Right renal pelvis (tissue), 4 donors: Measurements from ENCODE around the gene ADAMTSL1. TPM values are rescaled to one million over a fixed set of nuclear protein-coding genes. Genes with fewer than 3 reads are reported as not detected.
A peak's percentile ranks its signal among the peaks of the same experiment; 100 is the strongest.

Source experiments
- DNase-seq, 4 donors: peaks; one replicate each; pipeline ENCODE4 v3.0.0-alpha.2; 2013; ENCODE audit warnings: low read depth in 4 of 4, low spot score in 3 of 4, missing footprints in 1 of 4
- polyA plus RNA-seq, 4 donors: library from polyadenylated mRNA; unstranded; fragments of 120-200 nt; gene quantifications; one replicate each; pipeline ENCODE4 v1.2.1, GENCODE V29; 2013; ENCODE audit not compliant: insufficient read length in 4 of 4

The ADAMTSL1 gene
- polyA plus RNA-seq, 4 donors = 12.3 to 19.2 (median 16.6) TPM

DNA sequence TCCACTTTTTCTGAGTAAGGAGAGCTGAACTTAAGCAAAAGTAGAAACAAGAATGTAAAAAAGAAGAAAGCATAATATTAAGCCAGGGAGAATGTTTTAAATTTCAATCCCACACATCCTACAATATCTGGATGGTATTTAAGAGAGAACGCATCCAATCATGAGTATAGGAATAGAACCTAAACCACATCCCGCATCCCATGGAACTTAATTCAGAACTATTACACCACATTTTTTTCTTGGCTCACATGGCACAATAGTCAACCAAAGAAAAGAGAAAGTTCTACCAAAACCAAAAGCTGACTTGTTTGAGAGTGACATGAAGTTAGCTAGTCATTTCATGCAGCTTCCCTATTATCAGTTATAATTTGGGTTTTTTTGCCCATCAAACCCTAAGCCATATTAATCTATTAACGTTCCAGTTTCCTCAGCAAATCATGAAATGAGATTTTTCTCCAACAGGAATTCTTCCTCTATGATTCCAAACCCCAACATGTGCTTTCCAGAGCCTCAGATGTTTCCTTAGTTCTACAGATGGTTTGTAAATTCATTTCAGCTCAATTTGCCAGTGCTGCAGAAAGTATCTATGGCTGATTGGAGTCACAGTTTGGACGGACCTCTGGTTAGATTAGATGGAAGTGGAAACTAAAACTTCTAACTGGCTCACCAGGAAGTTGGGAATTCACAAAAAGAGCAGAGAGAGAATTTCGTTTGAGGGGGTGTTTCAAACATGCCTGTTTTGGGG lies 22.5 kb downstream of the ADAMTSL1 start:
- DNase-seq = no peak

DNA sequence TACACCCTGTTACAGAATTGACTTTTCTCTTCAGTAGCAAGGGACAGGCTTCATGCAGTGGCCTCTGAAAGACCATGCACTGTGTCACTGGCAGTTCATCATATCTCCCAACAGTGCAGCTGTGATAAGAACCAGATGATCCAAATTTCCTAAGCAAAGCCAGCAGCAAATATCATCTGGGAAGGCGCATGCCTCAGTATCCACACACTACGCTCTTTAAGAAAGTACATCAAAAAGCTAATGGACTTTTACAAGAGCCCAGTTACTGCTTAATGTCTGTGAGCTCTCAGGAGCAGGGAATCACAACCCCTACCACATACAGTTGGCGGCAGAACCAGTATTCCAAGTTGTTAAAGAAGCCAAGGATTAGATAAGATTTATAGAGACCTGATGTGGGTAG lies 25.1 kb downstream of the ADAMTSL1 start:
- DNase-seq = no peak

DNA sequence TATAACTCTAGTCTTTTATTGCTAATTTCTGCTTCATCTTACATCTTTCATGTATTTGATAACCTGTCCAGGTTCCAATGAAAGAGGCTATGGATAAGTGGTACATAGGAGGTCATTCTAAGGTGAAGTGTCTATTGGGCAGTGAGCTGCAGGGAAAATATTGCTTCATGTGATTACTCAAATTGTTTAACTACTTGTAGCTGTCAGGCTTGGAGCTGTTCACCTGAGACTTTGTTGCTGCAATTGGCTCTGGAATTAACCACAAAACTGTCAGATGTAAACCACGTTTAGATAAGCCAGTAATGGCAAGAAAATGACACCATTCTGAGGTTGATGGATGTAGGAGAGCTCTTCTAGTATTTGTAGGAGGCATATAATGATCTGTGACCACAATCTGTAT lies 26.0 kb downstream of the ADAMTSL1 start:
- no peak for DNase-seq

DNA sequence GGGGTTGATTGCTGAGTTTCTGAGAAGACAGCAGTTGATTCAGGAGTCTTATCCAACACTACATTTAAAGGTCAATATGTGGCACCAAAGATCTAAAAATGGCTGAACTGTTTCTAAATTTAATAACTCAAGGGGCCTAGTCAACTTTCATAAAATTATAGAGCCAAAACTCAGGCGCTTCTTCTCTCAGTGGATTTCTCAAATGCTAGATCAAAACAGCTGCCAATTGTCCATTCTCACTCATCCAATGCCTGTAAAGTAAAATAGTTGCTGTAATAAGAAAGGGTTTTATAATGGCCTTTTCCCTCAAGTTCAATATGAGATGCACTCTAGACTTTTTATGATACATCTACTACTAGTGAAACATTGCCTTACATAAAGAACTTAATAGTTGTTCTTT lies 26.5 kb downstream of the ADAMTSL1 start:
- DNase-seq = no peak

DNA sequence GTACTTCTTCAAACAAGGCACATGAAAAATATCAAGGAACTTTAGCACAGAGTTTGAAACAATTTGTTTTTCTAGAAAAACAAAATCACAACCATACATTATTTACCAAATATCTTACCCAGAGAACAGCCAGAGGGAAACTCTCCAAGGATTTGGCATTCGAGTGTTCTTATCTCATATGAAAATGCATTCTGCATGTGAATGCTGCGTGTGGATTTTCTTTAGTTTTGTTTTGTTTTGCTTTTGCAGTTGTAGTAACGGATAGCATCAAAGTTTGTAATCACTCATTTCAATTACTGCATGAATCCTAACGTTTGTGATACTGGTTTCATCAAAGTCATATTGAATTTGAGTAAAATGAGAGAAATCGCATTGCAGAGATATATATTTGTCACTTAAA lies 28.0 kb downstream of the ADAMTSL1 start:
- DNase-seq = no peak

DNA sequence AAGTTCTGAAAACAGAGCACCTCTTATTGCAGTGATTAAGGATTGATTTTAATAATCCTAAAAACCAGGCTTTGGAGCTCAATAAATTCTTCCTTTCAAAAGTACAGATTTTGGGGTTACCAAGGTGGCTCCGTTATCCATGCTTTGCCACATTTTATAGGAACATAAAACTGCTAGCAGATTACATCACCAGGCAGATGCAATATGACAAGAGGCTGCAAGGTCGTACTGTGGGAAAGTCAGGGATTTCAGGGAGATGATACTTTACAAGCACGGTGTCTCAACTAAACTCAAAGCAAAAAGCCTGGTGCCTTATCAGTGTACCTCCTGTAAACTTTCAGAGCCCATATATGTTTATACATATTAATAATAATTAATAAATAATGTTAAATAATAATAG lies 28.6 kb downstream of the ADAMTSL1 start:
- DNase-seq = no peak

DNA sequence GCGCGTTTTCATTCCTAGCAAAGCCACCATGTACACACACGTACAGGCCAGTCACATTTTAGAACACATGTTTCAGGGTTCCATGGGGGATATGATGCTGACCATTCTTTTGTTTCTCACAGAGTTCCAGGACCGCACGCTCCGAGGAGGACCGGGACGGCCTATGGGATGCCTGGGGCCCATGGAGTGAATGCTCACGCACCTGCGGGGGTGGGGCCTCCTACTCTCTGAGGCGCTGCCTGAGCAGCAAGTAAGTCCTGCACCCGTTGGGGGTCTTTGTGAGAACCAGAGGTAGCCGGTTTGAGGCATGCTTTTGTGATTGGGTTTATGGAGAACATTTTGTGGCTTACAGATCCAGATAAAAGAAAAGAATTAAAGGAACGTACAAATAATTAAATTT lies 30.8 kb downstream of the ADAMTSL1 start:
- no peak for DNase-seq

DNA sequence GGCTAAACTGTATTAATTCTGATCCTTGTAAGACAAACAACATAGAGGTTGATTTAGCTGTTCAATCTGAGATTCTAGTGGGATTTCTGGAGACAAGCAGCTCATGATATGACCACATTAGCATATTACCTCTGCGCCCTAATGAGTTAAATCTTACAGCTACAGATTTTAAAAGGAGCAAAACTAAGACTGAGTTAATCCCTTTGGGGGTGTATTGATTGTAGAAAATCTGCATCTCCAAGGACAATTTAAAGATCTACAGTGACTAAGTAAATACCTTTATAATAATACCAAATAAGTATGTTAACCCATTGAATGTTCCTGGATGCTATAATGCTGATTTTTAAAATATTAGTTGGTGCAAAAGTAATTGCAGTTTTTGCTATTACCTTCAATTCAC lies 33.2 kb downstream of the ADAMTSL1 start:
- no peak for DNase-seq

DNA sequence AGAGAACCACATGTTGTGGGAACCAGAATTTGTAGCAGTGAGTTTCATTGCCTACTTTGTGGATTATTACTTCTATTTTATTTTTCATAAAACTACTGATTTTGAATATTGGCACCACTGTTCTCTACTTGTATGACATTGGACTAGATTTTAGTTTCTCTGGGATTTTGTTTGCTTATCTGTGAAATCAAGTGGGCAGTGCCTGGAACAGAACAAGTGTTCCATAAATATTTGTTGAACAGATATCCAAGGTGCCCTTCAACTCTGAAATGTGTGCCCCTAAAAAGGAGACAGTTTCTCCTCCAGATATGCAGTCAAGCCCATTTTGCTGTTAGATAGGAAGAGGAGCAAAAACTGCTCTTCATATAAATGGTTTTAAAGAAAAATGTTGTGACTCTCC lies 42.6 kb downstream of the ADAMTSL1 start:
- no peak for DNase-seq

DNA sequence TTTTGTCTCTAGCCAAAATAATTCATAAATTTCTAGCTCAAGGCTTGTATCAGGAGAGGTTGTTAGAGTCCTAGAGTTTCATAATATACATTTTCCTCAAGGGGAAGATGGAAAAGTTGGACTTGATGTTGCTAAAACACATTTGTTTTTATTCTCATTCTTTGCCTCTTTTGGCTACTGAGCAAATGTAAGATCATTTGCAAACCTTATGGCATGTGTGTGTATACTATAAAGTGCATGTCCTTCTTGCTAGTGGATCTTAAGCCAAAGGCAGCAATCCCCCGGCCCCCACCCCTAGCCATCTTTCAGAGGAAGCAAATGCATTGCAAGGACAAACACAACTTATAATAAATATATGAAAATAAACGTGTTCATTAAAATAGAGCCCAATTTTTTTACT lies 43.0 kb downstream of the ADAMTSL1 start:
- DNase-seq = no peak

DNA sequence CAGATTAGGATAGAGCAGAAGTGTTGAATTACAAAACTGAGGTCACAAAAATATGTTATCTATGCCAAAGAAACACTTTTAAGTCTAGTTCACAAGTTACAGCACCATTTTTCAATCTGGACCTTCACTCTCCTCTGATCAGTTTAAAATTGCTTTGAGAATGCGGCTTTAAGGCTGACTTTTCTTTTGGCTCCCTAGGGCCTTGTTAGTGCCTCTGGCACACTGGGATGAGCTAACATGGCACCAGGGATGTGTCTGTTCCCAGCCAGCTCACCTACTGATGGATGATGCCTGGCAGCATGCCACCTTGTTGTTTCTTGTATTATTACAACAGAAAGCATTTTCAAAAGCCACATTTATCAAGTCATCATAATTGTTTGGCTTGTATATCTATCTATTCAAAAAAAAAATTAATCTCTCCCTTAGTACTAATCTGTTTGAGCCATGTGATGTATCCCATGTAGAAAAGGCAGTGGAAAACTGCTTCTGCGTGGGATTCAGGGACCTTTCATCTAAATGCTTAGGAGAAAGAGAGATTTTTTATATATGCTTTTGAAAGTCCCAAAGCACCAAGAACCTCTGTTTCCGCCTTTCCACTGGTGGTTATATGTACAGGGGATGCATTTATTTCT lies 46.6 kb downstream of the ADAMTSL1 start:
- DNase-seq = no peak

DNA sequence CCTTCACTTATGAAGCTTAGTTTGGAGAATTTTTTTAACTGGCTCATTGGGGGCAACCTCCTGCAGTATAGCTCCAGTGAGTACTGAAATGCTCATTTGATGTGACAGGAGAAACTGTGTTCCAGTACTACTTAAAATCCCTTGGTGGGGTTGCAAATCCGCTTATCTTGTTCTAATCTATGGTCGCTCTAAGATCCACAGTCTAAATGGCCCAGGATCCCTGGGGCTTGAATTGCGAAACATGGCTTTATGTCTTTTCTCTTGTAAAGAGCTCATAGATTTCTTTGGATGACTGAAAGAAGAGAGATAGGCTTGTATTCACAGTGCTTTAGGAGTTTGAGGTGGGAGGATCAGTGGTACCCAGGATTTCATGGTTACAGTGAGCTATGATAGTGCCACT lies 52.7 kb downstream of the ADAMTSL1 start:
- no peak for DNase-seq

DNA sequence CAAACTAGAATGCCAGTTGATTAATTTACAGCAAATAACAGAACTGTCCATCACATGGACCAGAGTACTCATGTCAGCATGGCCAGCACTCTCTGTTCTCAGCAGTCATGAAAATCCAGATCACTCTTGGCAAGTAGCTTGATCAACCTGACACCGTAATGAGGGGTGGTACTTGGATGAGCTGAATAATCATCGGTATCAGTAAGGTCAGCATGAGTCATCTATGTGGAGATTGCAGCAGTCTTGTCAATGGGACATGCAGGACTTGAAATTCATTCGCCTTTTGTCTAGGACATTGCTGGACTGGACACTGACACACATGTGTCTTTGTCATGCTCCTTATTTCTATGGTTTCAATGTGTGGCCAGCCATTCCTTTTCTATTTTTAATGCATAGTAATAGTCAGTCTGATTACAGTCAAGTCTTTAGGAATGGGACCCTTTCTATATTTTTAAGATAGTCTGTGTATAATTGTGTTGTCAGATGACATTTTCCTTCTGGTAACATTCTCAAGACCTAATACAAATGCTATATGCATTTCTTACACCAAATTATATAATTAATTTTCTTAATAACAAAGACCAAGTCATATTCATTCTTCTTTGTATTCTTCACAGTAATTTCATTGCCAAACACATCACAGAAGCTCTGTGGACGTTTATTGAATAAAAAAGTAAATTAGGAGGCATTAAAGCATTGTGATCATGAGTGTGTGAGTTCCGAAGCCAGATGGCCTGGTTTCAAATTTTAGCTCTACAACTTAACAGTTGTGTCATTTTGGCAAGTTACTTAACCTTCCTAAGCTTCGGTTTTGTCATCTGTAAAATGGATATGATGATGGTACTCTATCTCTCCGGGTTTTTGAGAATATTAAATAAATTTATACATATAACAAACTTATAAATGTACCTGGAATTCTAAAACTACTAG lies 57.4 kb downstream of the ADAMTSL1 start:
- DNase-seq = no peak

DNA sequence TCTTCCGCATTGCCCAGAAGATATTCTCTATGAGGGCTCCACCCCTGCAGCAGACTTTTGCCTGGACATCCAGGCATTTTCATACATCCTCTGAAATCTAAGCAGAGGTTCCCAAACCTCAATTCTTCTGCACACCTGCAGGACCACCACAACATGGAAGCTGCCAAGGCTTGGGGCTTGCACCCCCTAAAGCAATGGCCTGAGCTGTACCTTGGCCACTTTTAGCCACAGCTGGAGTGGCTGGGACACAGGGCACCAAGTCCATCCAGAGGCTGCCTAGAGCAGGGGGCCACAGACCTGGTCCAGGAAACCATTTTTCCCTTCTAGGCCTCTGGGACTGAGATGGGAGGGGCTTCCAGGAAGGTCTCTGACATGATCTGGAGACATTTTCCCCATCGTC lies 60.7 kb downstream of the ADAMTSL1 start:
- DNase-seq = no peak

DNA sequence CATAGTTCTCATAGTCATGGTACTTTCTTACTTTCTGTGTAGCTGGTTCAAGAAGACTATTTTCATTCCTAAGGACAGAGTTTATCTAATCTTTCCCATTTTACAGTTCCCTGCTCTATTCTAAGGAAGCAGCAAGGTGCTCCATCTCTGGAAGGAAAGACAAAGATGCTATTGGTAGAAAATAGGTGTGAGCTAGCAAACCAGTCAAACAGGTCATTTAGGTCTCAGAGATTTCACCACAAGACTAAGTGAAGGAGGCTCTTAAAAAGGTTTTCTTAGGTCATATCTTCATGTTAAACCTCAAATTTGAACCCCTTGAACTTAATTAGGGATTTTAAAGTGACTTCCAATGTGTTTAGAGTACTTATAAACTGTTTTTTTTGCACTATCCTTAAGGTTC lies 62.6 kb downstream of the ADAMTSL1 start:
- no peak for DNase-seq

DNA sequence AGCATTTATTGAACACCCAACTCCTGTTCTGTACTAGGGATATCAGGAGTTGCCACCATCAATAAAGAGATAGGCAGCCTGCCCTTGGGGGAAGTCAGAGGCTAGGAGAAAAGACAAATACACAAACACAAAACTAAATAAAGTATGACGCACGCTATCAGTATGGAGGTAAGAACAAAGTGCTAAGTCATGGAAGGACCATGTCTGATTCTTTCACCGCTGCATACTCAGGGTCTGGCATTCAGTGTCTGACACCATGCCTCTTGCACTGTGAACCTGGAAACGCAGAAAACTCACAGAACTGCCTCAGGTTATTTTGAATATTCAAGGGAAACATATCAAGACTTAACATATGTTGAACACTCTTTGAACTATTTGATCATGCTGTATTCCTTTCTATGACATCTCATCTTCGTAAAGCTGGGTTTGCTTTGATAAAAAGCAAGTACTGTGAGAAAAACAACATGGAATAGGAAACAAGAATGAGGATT lies 65.3 kb downstream of the ADAMTSL1 start:
- no peak for DNase-seq

DNA sequence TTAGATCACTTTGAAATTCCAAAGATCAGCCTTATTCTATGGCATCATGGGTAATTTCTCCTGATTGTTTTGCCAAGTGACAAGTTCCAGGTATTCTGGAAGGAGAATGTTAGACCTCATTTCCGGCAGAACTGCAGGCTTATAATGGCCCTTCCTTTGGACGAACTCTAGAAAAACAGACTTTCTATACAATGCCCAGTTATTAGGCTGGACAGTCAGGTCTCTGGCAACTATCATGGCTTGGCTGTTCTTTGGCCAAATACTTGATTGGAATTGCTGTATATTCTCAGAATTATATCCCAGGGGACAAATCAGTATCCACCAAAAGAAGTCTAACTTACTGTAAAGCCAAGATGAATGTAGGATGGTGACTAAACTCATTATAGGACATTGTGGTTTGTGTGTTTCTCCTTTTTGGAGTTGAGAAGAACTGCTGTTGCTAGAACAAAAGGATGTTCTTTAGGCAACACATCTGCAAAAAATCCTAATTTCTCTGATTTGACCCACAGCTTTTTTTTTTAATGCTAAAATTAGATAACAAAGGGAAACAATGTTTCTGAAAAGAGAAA lies 69.0 kb downstream of the ADAMTSL1 start:
- no peak for DNase-seq

DNA sequence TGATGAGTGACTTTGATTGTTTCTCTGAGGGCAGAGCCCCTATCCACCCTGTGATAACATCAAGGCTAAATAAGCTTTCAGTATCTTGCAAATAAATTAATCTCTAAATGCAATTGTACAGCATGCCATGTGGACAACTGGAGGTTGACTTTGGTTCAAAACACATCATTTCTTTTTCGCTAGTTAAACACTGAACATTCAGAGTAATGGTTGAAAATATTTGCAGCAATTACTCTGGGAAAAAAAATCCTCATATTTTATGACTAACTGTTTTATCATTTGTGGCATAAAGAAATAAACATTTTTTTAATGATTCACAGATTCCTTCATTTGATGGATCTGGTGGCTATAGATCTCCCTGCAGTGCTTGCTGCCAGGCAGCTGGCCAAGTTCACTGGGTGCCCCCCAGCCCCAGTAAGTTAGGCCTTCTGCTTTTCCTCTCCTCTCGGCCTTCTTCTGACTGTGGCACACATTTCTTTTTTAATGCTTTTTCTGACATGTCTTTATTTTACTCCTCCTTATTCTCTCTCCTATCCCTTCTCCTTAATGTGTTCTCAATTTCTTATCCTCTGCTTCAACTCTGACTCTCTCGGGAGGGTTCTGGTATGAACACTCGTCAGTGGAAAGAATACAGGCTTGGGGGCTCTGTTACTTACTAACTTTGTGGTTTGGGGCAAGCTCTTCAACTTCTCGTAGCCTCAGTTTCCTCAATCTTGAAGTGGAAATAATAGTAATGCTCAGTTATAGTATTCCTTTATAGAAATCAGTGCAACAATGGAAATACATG lies 69.6 kb downstream of the ADAMTSL1 start:
- DNase-seq = peak in 1 of 4 donors; percentile 28

DNA sequence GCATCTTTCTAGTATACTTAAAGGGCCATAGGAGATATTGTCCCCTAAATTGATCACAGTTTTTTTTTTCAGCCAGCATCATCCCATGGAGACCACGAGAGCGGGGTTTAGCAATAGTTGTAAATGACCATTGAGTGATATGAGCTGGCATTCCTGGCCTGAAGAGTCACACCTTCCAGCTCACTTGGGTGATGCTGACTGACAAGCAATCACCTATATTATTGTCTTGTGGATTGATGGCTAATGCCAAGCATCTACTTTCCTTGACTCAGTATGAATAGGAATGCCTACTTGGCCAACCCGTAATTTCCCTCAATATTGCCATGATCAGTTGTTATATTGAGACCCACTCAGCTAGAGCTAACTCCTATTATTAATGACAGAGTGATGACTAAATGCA lies 70.5 kb downstream of the ADAMTSL1 start:
- no peak for DNase-seq
